ENCODE measurements around the gene WDR77. TPM values are rescaled to one million over a fixed set of nuclear protein-coding genes. Genes with fewer than 3 reads are reported as not detected.

WDR77 gene
- total RNA-seq, 1 donor from 2014 or later = 39.6 TPM

GRCh38 chr1:111402083-111402482 is 47.0 kb downstream of the WDR77 start:
- no peaks in the 10 kb centered on the region for H3K4me1 Mint-ChIP-seq (ENCODE audit: low read depth, unreplicated experiment)
- H3K27me3 Mint-ChIP-seq (ENCODE audit: unreplicated experiment) = no peaks in the 10 kb centered on the region
- H3K36me3 Mint-ChIP-seq (ENCODE audit: unreplicated experiment) = no peaks in the 10 kb centered on the region
- no peak for DNase-seq
- no peak overlapping the region for H3K4me3 Mint-ChIP-seq (ENCODE audit: unreplicated experiment)
- no peak for TF ChIP-seq CTCF (IDR thresholded peaks at IDR 0.05; ENCODE audit: partially characterized antibody, unreplicated experiment)
- H3K9me3 Mint-ChIP-seq (ENCODE audit: unreplicated experiment) = peaks cover 1% of the 10 kb centered on the region
- no peak overlapping the region for H3K27ac Mint-ChIP-seq (ENCODE audit: unreplicated experiment)

GRCh38 chr1:111399792-111400610 is 49.1 kb downstream of the WDR77 start:
- Mint-ChIP-seq H3K36me3 (ENCODE audit: unreplicated experiment) (no peaks in the 10 kb centered on the region), H3K4me3 (ENCODE audit: unreplicated experiment) (no peak overlapping the region), H3K27ac (ENCODE audit: unreplicated experiment) (no peak overlapping the region), H3K9me3 (ENCODE audit: unreplicated experiment) (peaks cover 1% of the 10 kb centered on the region), H3K27me3 (ENCODE audit: unreplicated experiment) (no peaks in the 10 kb centered on the region), H3K4me1 (ENCODE audit: low read depth, unreplicated experiment) (no peaks in the 10 kb centered on the region)
- DNase-seq = peak; percentile 39
- TF ChIP-seq CTCF (IDR thresholded peaks at IDR 0.05; ENCODE audit: partially characterized antibody, unreplicated experiment) = peak; percentile 80

GRCh38 chr1:111392460-111392945 is 56.6 kb downstream of the WDR77 start:
- no peaks in the 10 kb centered on the region for H3K36me3 Mint-ChIP-seq (ENCODE audit: unreplicated experiment)
- H3K4me3 Mint-ChIP-seq (ENCODE audit: unreplicated experiment) = no peak overlapping the region
- no peak for TF ChIP-seq CTCF (IDR thresholded peaks at IDR 0.05; ENCODE audit: partially characterized antibody, unreplicated experiment)
- H3K4me1 Mint-ChIP-seq (ENCODE audit: low read depth, unreplicated experiment) = no peaks in the 10 kb centered on the region
- DNase-seq = no peak
- H3K27me3 Mint-ChIP-seq (ENCODE audit: unreplicated experiment) = no peaks in the 10 kb centered on the region
- H3K27ac Mint-ChIP-seq (ENCODE audit: unreplicated experiment) = no peak overlapping the region
- H3K9me3 Mint-ChIP-seq (ENCODE audit: unreplicated experiment) = no peaks in the 10 kb centered on the region

GRCh38 chr1:111392042-111392441 is 57.0 kb downstream of the WDR77 start:
- Mint-ChIP-seq H3K4me3 (ENCODE audit: unreplicated experiment) (no peak overlapping the region), H3K4me1 (ENCODE audit: low read depth, unreplicated experiment) (no peaks in the 10 kb centered on the region), H3K27me3 (ENCODE audit: unreplicated experiment) (no peaks in the 10 kb centered on the region), H3K36me3 (ENCODE audit: unreplicated experiment) (no peaks in the 10 kb centered on the region), H3K27ac (ENCODE audit: unreplicated experiment) (no peak overlapping the region), H3K9me3 (ENCODE audit: unreplicated experiment) (no peaks in the 10 kb centered on the region)
- no peak for DNase-seq
- TF ChIP-seq CTCF (IDR thresholded peaks at IDR 0.05; ENCODE audit: partially characterized antibody, unreplicated experiment) = no peak

Other genes starting within 250 kb of the WDR77 start
- gene DENND2D, start 248.6 kb downstream of the WDR77 start, total RNA-seq (ENCODE audit: unreplicated experiment) = not detected
- gene CHI3L2, start 221.5 kb downstream of the WDR77 start, total RNA-seq (ENCODE audit: unreplicated experiment) = not detected
- not detected for gene CHIA, start 158.4 kb downstream of the WDR77 start, total RNA-seq (ENCODE audit: unreplicated experiment)
- gene OVGP1, start 21.5 kb downstream of the WDR77 start, total RNA-seq (ENCODE audit: unreplicated experiment) = 2.5 TPM
- gene ATP5PB, start 208 bp upstream of the WDR77 start, total RNA-seq (ENCODE audit: unreplicated experiment) = 272 TPM
- 1.1 TPM for gene C1orf162, start 24.7 kb upstream of the WDR77 start, total RNA-seq (ENCODE audit: unreplicated experiment)
- gene ADORA3, start 54.4 kb upstream of the WDR77 start, total RNA-seq (ENCODE audit: unreplicated experiment) = not detected
- gene TMIGD3, start 54.4 kb upstream of the WDR77 start, total RNA-seq (ENCODE audit: unreplicated experiment) = not detected
- gene RAP1A, start 170.5 kb upstream of the WDR77 start, total RNA-seq (ENCODE audit: unreplicated experiment) = 17.9 TPM

Measured in glutamatergic neuron (in vitro differentiated cells).